OCI-LY3 (cell line): ENCODE data around the gene ADARB2.

Source experiments
- EZH2phosphoT487 ChIP-seq: fragments of 200-600 bp; shearing (Covaris generic); IDR thresholded peaks from 2 replicates; pipeline ENCODE4 v1.6.1; 2018; ENCODE audit warnings: antibody characterized with exemption, mixed run types, low read depth
- TF ChIP-seq, protein P1 (sequence below): fragments of 200-600, 300-600 bp; sonication (generic); IDR thresholded peaks from 2 replicates; pipeline ENCODE4 v1.5.1; 2014; ENCODE audit warnings: antibody characterized with exemption, low read length, low read depth

DNA sequence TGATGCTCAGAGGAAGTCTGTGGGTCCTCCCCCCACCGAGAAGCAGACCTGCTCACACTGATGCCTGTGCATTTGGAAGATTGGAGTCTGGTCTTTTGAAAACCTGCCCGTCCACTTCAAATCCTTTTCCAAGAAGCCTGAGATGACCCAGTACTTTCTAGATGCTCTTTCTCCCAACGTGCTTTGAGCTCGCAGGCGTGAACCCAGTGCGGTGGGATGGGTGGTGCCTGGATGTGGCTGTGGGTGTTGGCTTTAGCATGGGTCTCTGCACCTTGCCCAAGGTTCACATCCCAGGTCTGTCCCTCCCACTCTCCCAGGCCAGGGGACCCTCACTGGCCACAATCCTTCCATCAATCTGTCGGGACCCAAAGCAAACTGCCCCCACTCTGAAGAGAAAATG, 170.2 kb downstream of the ADARB2 start:
- TF ChIP-seq, protein P1, sequence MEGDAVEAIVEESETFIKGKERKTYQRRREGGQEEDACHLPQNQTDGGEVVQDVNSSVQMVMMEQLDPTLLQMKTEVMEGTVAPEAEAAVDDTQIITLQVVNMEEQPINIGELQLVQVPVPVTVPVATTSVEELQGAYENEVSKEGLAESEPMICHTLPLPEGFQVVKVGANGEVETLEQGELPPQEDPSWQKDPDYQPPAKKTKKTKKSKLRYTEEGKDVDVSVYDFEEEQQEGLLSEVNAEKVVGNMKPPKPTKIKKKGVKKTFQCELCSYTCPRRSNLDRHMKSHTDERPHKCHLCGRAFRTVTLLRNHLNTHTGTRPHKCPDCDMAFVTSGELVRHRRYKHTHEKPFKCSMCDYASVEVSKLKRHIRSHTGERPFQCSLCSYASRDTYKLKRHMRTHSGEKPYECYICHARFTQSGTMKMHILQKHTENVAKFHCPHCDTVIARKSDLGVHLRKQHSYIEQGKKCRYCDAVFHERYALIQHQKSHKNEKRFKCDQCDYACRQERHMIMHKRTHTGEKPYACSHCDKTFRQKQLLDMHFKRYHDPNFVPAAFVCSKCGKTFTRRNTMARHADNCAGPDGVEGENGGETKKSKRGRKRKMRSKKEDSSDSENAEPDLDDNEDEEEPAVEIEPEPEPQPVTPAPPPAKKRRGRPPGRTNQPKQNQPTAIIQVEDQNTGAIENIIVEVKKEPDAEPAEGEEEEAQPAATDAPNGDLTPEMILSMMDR, result no peak
- no peak for TF ChIP-seq EZH2phosphoT487
